SU-DHL-6 (cell line): ENCODE data around the gene RNF157.

Experiments
- CTCF ChIP-seq: fragments of 200-600 bp; sonication (generic); IDR thresholded peaks from one replicate; pipeline ENCODE4 v1.5.1; 2017; ENCODE audit warnings: antibody characterized with exemption, mild to moderate bottlenecking, low read length, moderate library complexity; ENCODE audit not compliant: insufficient read depth, poor library complexity, severe bottlenecking
- EZH2phosphoT487 ChIP-seq: fragments of 200-600 bp; sonication (generic), shearing (Covaris generic); conservative IDR thresholded peaks from 2 replicates; pipeline ENCODE4 v1.6.1; 2018; ENCODE audit warnings: mild to moderate bottlenecking, antibody characterized with exemption, low read length, moderate library complexity, mixed read lengths

- TF ChIP-seq CTCF (no peak), EZH2phosphoT487 (no peak)
These were observed 34.0 kb upstream of the RNF157 start for GRCh38 chr17:76274112-76274956.
